Heart right ventricle (tissue), 16 donors: Measurements from ENCODE around the gene TUT1. TPM values are rescaled to one million over a fixed set of nuclear protein-coding genes. Genes with fewer than 3 reads are reported as not detected.

Source experiments
- ATAC-seq, 8 donors: fragments of 200-7000 bp; cut with Tn5 transposase; one replicate each; pipeline ENCODE4 v1.9.1; 2020; ENCODE audit warnings: mild to moderate bottlenecking in 8 of 8, moderate library complexity in 8 of 8, moderate number of reproducible peaks in 1 of 8
- DNase-seq, 2 donors: peaks; one replicate each; pipeline ENCODE4 v3.0.0-alpha.2; 2020
- H3K27ac ChIP-seq, 10 donors: fragments of 200-600 bp; sonication (generic) in 2 of 10; one replicate each; pipeline versions ENCODE4 v1.5.0 to v1.8.0; 2020 to 2022; ENCODE audit warnings: mild to moderate bottlenecking in 3 of 10
- H3K27me3 ChIP-seq, 7 donors: fragments of 200-600 bp; one replicate each; pipeline ENCODE4 v1.8.0; 2021 to 2022; ENCODE audit warnings: mild to moderate bottlenecking in 2 of 7
- H3K36me3 ChIP-seq, 9 donors: fragments of 200-600 bp; sonication (generic) in 1 of 9; one replicate each; pipeline versions ENCODE4 v1.5.0 to v1.8.0; 2020 to 2022; ENCODE audit warnings: mild to moderate bottlenecking in 2 of 9
- H3K4me1 ChIP-seq, 9 donors: fragments of 200-600 bp; sonication (generic) in 1 of 9; one replicate each; pipeline versions ENCODE4 v1.5.0 to v1.8.0; 2020 to 2022; ENCODE audit warnings: mild to moderate bottlenecking in 4 of 9
- H3K4me3 ChIP-seq, 10 donors: fragments of 200-600 bp; sonication (generic) in 2 of 10; one replicate each; pipeline versions ENCODE4 v1.5.0 to v1.8.0; 2020 to 2022; ENCODE audit warnings: mild to moderate bottlenecking in 7 of 10, moderate library complexity in 2 of 10
- H3K9me3 ChIP-seq, 11 donors: fragments of 200-600 bp in 10 of 11; sonication (generic) in 2 of 11; one replicate each; pipeline versions ENCODE4 v1.5.0 to v1.8.0; 2013 to 2022; ENCODE audit warnings: mild to moderate bottlenecking in 2 of 11, control low read depth in 1 of 11, moderate library complexity in 1 of 11
- WGBS, 2 donors: extraction: QIAGEN DNeasy Blood & Tissue Kit; methylation state at CpG; one replicate each; pipeline ENCODE4 v1.1.7; 2013; ENCODE audit warnings: inconsistent platforms in 1 of 2; 5-methylcytosine and 5-hydroxymethylcytosine counted together
- intact Hi-C, 10 donors: fragments of 100-400 bp; cut with DNase I; formaldehyde crosslinking; loops; one replicate each; pipeline versions ENCODE4 v1.11.1 to v1.14.2; 2022
- polyA plus RNA-seq, 2 donors: library from polyadenylated mRNA; stranded (reverse); fragments of 200-250 nt; gene quantifications; one replicate each; pipeline ENCODE4 v1.2.3, GENCODE V29; 2013
- total RNA-seq, 10 donors: library from RNA; stranded (reverse); fragmentation: NEBNext Ultra II Directional in 3 of 10; extraction: Animal tissue kit (Norgen Biotek cat#: 25700) in 3 of 10; gene quantifications; one replicate each; pipeline versions ENCODE4 v1.2.1 to v1.2.4, GENCODE V29; 2021 to 2023
- TF ChIP-seq, protein P1 (sequence below), 9 donors: fragments of 200-600 bp; sonication (generic) in 2 of 9; IDR thresholded peaks; one replicate each; pipeline versions ENCODE4 v1.5.0 to v1.8.0; 2021 to 2022; ENCODE audit warnings: antibody characterized with exemption in 9 of 9, mild to moderate bottlenecking in 5 of 9, moderate library complexity in 1 of 9
- donor health status: Arrhythmogenic right ventricular cardiomyopathy.
- donor health status: ischemic (EF 13 %, LVEDD 7.1; RV severe dilation, severe dysfunction).
- donor health status: healthy with polysubstance abuse.
- donor health status: DM: no; HTN: yes; CAD: no.
- donor health status: DM: no; HTN: no; CAD: no.
- donor health status: ischemic (EF 25% LVEDD 6.9; RV normal size, moderate dysfunction).
- donor health status: ischemic (EF 25% LVEDD 5.7; RV mildly dilated, moderate dysfunction).
- donor health status: healthy.
- donor health status: DM: yes; HTN: yes; CAD: no.
- donor health status: Ischemic cardiomyopathy.
- donor health status: ischemic (EF 35%, LVEDD 5.7; RV mildly dilated, moderate dysfunction).
- donor health status: nonischemic (EF 11% LVEDD 7.7; RV severe dilation, severe dysfunction).
- donor health status: DM: yes; HTN: yes; CAD: no.
- donor health status: PGD.
- donor health status: ischemic (EF 29% LVEDD 5.4; RV normal size, mild dysfunction).
- donor health status: nonischemic (EF 23%, LVEDD 6.1; RV moderate dilation, normal function).

TUT1 gene
- total and polyA plus RNA-seq, 12 donors: 8.2 to 19.2 (median 12.3) TPM

- ATAC-seq: no peak
- H3K27me3 ChIP-seq: no peaks in the 10 kb centered on the region
- no peak overlapping the region for H3K27ac ChIP-seq
- DNase-seq: no peak
- H3K36me3 ChIP-seq: peaks cover 0 to 74% (median 8%) of the 10 kb centered on the region in 9 donors
- TF ChIP-seq, protein P1, sequence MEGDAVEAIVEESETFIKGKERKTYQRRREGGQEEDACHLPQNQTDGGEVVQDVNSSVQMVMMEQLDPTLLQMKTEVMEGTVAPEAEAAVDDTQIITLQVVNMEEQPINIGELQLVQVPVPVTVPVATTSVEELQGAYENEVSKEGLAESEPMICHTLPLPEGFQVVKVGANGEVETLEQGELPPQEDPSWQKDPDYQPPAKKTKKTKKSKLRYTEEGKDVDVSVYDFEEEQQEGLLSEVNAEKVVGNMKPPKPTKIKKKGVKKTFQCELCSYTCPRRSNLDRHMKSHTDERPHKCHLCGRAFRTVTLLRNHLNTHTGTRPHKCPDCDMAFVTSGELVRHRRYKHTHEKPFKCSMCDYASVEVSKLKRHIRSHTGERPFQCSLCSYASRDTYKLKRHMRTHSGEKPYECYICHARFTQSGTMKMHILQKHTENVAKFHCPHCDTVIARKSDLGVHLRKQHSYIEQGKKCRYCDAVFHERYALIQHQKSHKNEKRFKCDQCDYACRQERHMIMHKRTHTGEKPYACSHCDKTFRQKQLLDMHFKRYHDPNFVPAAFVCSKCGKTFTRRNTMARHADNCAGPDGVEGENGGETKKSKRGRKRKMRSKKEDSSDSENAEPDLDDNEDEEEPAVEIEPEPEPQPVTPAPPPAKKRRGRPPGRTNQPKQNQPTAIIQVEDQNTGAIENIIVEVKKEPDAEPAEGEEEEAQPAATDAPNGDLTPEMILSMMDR (IDR thresholded peaks at IDR 0.05): no peak
- H3K4me3 ChIP-seq: no peak overlapping the region
- intact Hi-C loops: loop anchor here in 1 of 10 donors (10.0 kb wide), 1 partner anchor 227 kb away; the partner anchor contains the start of genes STX5, TEX54 and WDR74
- no peaks in the 10 kb centered on the region for H3K9me3 ChIP-seq
- H3K4me1 ChIP-seq: peaks cover 13 to 42% (median 28%) of the 10 kb centered on the region in 9 donors
- WGBS, 2 donors: 69 to 79% methylated on average over 4 of the region's 4 CpGs
Observed at GRCh38 chr11:62607714-62608113, 16.4 kb upstream of the TUT1 start.

DNA sequence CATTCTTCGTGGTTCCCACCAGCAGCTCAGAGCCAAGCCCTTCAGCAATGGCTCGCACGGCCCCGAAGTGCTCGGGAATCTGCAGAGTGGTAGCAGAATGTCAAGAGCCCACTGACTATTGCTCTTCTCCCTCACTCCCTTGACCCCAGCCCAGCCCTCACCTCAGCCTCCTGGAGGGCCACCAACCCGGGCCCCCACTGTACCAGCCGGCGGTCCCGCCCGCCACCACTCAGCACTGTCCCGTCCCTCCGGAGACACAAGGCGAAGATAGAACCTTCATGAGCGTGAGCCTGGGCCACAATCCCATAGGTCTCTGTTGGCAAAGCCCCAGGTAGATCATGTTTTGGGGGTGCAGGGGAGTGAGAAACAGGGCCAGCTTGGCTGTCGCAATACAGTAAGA lies 14.6 kb upstream of the TUT1 start:
- intact Hi-C loops: loop anchor here in 1 of 10 donors (10.0 kb wide), 1 partner anchor 229 kb away; the partner anchor contains the start of genes STX5, TEX54 and WDR74
- TF ChIP-seq, protein P1 (IDR thresholded peaks at IDR 0.05): no peak
- no peaks in the 10 kb centered on the region for H3K27me3 ChIP-seq
- H3K27ac ChIP-seq: no peak overlapping the region
- H3K9me3 ChIP-seq: no peaks in the 10 kb centered on the region
- H3K36me3 ChIP-seq: peaks cover 0 to 74% (median 8%) of the 10 kb centered on the region in 9 donors
- WGBS, 2 donors: 94 to 95% methylated on average over 15 of the region's 15 CpGs
- no peak overlapping the region for H3K4me3 ChIP-seq
- H3K4me1 ChIP-seq: peaks cover 12 to 39% (median 28%) of the 10 kb centered on the region in 9 donors
- no peak for ATAC-seq
- DNase-seq: no peak

DNA sequence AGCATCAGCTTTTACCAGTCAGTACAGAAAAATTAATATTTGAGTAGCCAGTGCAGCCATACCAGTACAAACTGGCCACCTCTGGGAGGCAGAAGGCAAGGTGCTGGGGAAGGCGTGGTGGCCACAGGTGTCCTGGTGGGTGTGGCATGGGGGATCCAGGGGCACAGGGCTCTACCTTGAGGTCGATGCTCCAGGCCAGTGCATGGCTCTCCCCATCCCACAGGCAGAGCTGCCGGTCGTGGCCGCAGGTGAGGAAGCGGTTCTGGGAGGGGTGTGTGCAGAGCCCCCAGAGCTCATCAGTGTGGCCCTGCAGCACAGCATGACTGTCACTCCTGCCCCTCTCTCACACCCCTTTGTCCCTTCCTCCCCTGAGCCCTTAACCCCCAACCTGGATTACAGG lies 14.1 kb upstream of the TUT1 start:
- intact Hi-C loops: loop anchor here in 1 of 10 donors (10.0 kb wide), 1 partner anchor 229 kb away; the partner anchor contains the start of genes STX5, TEX54 and WDR74
- Histone ChIP-seq H3K4me3 (no peak overlapping the region), H3K27me3 (no peaks in the 10 kb centered on the region), H3K36me3 (peaks cover 0 to 71% (median 8%) of the 10 kb centered on the region in 9 donors), H3K27ac (no peak overlapping the region), H3K4me1 (peaks cover 12 to 38% (median 28%) of the 10 kb centered on the region in 9 donors), H3K9me3 (no peaks in the 10 kb centered on the region)
- DNase-seq (no peak), ATAC-seq (no peak)
- WGBS, 2 donors: 82 to 95% methylated on average over 3 to 6 of the region's 6 CpGs
- TF ChIP-seq, protein P1 (IDR thresholded peaks at IDR 0.05): no peak

- ATAC-seq: no peak
- peaks cover 0 to 65% (median 8%) of the 10 kb centered on the region in 9 donors for H3K36me3 ChIP-seq
- no peak overlapping the region for H3K27ac ChIP-seq
- DNase-seq: no peak
- no peaks in the 10 kb centered on the region for H3K27me3 ChIP-seq
- TF ChIP-seq, protein P1 (IDR thresholded peaks at IDR 0.05): no peak
- 80 to 86% methylated on average over 13 of the region's 13 CpGs for WGBS, 2 donors
- intact Hi-C loops: loop anchor here in 2 of 10 donors (5.0 to 10.0 kb wide), 2 partner anchors 63 to 230 kb away; partner anchors contain the start of genes C11orf98 (in 1 of the 2), CSKMT (in 1 of the 2), STX5 (in 1 of the 2) and TEX54 (in 1 of the 2)
- no peaks in the 10 kb centered on the region for H3K9me3 ChIP-seq
- H3K4me1 ChIP-seq: peaks cover 15 to 40% (median 28%) of the 10 kb centered on the region in 9 donors
- H3K4me3 ChIP-seq: no peak overlapping the region
Observed at GRCh38 chr11:62604460-62605120, 13.3 kb upstream of the TUT1 start.
